Activated naive CD8-positive, alpha-beta T cell treated with anti-CD3 and anti-CD28 coated beads, Interleukin-2, amount 50 U/mL, for 24 hours (primary cell): ENCODE data around the gene SGSH.
A peak's percentile ranks its signal among the peaks of the same experiment; 100 is the strongest.

Experiments used
- ATAC-seq: fragments of 150-1000 bp; cut with Tn5 transposase; one replicate; pipeline ENCODE4 v1.10.0; 2021
- DNase-seq: peaks from one replicate; pipeline ENCODE4 v3.0.0; 2021
- H3K27ac Mint-ChIP-seq: one replicate; pipeline ENCODE4 v1.8.0; 2021; ENCODE audit warnings: mild to moderate bottlenecking, mixed read lengths
- H3K27me3 Mint-ChIP-seq: one replicate; pipeline ENCODE4 v1.8.0; 2021; ENCODE audit warnings: mixed read lengths
- H3K36me3 Mint-ChIP-seq: one replicate; pipeline ENCODE4 v1.8.0; 2021; ENCODE audit warnings: low read depth, mixed read lengths
- H3K4me1 Mint-ChIP-seq: one replicate; pipeline ENCODE4 v1.8.0; 2021; ENCODE audit warnings: mixed read lengths
- H3K4me3 Mint-ChIP-seq: one replicate; pipeline ENCODE4 v1.8.0; 2021; ENCODE audit warnings: mild to moderate bottlenecking, moderate library complexity, mixed read lengths
- H3K9me3 Mint-ChIP-seq: one replicate; pipeline ENCODE4 v1.8.0; 2021; ENCODE audit warnings: mixed read lengths

The SGSH gene

GRCh38 chr17:80198144-80198661 is 21.9 kb downstream of the SGSH start:
- DNase-seq (no peak), ATAC-seq (no peak)
- Mint-ChIP-seq H3K27me3 (no peaks in the 10 kb centered on the region), H3K4me3 (no peak overlapping the region), H3K27ac (no peak overlapping the region), H3K36me3 (no peaks in the 10 kb centered on the region), H3K4me1 (no peaks in the 10 kb centered on the region), H3K9me3 (no peaks in the 10 kb centered on the region)

- Mint-ChIP-seq H3K9me3 (no peaks in the 10 kb centered on the region), H3K4me1 (no peaks in the 10 kb centered on the region), H3K4me3 (no peak overlapping the region), H3K36me3 (no peaks in the 10 kb centered on the region), H3K27ac (no peak overlapping the region), H3K27me3 (peaks cover 5% of the 10 kb centered on the region)
- ATAC-seq (no peak), DNase-seq (no peak)
Measured at GRCh38 chr17:80196652-80197051, 23.5 kb downstream of the SGSH start.

- Mint-ChIP-seq H3K27me3 (peaks cover 6% of the 10 kb centered on the region), H3K27ac (peak overlapping the region; percentile 31), H3K36me3 (no peaks in the 10 kb centered on the region), H3K9me3 (no peaks in the 10 kb centered on the region), H3K4me1 (no peaks in the 10 kb centered on the region), H3K4me3 (no peak overlapping the region)
- peak; percentile 64 for DNase-seq
- no peak for ATAC-seq
Measured at GRCh38 chr17:80195671-80196529, 24.2 kb downstream of the SGSH start.

DNA sequence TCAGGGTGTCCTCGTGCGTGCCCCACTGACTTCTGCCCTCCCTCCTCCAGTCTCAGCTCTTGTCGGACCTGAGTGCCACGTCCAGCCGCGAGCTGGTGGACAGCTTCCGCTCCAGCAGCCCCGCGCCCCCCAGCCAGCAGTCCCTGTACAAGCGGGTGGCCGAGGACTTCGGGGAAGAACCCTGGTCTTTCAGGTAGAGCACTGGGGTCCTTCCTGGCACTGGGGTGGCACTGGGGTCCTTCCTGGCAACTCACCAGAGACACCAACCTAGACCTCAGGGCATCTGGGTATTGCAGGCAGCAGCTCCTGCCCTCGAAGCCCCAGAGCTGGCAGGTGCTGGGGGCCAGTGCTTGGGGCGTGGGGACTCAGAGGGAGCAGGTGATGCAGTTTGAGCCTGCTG is 25.0 kb downstream of the SGSH start:
- H3K27ac Mint-ChIP-seq, result no peak overlapping the region
- no peak for ATAC-seq

DNA sequence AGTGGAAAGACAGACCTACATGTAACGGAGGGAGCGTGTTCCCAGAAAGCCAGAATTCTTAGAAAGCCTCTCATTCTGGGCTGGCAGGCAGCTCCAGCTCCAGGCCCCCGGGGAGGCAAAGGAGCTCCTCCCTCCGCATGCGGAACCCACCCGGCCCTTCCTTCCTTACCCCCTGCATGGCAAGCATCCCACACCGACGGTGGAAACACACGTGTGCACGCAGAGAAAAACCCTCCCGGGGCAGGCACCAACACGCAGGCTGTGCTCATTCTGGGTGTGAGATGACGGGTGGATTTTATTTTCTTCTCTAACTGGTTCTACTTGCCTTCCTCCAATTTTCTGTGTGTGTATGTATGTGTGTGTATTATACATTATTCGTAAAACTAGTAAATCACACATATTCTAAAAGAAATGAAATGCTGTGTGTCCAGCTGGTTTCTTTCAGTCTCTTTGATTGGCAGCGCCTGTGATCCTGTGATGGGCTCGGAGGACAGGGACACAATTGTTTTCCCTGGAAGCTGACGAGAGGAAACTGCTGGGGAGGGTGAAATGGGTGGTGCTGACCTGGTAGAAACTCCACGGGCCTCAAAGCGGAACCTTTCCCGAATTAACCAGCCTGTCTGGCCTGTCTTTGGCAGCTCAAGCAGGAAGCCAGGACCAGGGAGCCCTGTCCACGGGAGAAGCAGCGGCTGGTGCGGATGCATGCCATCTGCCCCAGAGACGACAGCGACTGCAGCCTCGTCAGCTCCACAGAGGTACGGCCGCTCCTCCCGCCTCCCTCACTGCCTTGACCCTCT is 28.1 kb downstream of the SGSH start:
- no peaks in the 10 kb centered on the region for H3K36me3 Mint-ChIP-seq
- no peak overlapping the region for H3K4me3 Mint-ChIP-seq
- DNase-seq (no peak), ATAC-seq (no peak)
- no peak overlapping the region for H3K27ac Mint-ChIP-seq
- H3K4me1 Mint-ChIP-seq, result no peaks in the 10 kb centered on the region
- no peaks in the 10 kb centered on the region for H3K9me3 Mint-ChIP-seq
- peaks cover 8% of the 10 kb centered on the region for H3K27me3 Mint-ChIP-seq

More for the DNA sequence above, 25.0 kb downstream of the SGSH start:
- H3K27me3 Mint-ChIP-seq, result peaks cover 6% of the 10 kb centered on the region
- H3K9me3 Mint-ChIP-seq, result no peaks in the 10 kb centered on the region
- DNase-seq, result no peak
- H3K4me3 Mint-ChIP-seq, result no peak overlapping the region
- no peaks in the 10 kb centered on the region for H3K4me1 Mint-ChIP-seq
- H3K36me3 Mint-ChIP-seq, result no peaks in the 10 kb centered on the region

GRCh38 chr17:80191192-80191591 is 28.9 kb downstream of the SGSH start:
- no peak overlapping the region for H3K4me3 Mint-ChIP-seq
- DNase-seq (no peak), ATAC-seq (no peak)
- H3K27ac Mint-ChIP-seq, result no peak overlapping the region
- H3K9me3 Mint-ChIP-seq, result no peaks in the 10 kb centered on the region
- H3K4me1 Mint-ChIP-seq, result no peaks in the 10 kb centered on the region
- peaks cover 8% of the 10 kb centered on the region for H3K27me3 Mint-ChIP-seq
- H3K36me3 Mint-ChIP-seq, result no peaks in the 10 kb centered on the region

DNA sequence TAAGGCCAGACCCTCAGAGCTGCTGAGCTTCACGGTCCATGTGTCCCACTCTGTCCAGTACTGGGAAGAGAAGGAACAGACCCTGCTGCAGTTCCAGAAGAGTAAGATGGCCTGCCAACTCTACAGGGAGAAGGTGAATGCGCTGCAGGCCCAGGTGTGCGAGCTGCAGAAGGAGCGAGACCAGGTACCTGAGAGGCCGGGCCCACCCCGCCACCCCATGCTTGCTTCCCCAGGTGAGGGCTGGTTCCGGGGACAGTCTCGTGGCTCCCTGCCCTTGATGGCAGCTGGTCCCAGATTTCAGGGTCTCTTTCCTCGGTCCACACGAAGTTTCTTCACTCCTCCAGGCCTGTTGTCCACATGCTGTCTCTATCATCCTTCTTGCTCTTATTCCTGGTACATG is 29.4 kb downstream of the SGSH start:
- Mint-ChIP-seq H3K27ac (no peak overlapping the region), H3K27me3 (peaks cover 8% of the 10 kb centered on the region), H3K9me3 (no peaks in the 10 kb centered on the region), H3K4me1 (no peaks in the 10 kb centered on the region), H3K36me3 (no peaks in the 10 kb centered on the region), H3K4me3 (no peak overlapping the region)
- ATAC-seq (no peak), DNase-seq (no peak)

GRCh38 chr17:80189611-80190010 is 30.5 kb downstream of the SGSH start:
- H3K27me3 Mint-ChIP-seq, result peaks cover 8% of the 10 kb centered on the region
- no peaks in the 10 kb centered on the region for H3K36me3 Mint-ChIP-seq
- no peaks in the 10 kb centered on the region for H3K9me3 Mint-ChIP-seq
- no peak overlapping the region for H3K4me3 Mint-ChIP-seq
- no peaks in the 10 kb centered on the region for H3K4me1 Mint-ChIP-seq
- no peak for ATAC-seq
- H3K27ac Mint-ChIP-seq, result no peak overlapping the region
- no peak for DNase-seq

DNA sequence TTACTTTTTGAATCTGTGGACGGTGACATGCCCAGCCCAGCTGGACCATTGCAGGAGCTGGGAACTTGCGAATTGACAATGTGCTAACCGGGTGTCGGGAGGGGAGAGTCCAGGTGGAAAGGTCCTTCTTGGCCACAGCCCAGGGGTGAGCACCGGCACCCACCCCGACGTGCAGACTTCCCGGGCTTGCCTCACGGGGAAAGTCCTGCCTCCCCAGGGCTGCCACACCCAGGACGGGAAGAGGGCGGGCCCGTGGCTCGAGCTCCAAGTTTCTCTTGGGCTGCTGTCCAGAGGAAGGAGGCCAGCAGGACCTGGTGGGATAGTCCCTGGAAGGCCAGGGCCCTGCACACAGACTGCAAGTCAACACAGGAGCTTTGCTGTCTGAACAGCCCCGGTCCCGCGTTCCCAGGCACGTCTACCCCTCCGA is 32.6 kb downstream of the SGSH start:
- no peak for DNase-seq
- Mint-ChIP-seq H3K27ac (no peak overlapping the region), H3K36me3 (no peaks in the 10 kb centered on the region), H3K4me3 (no peak overlapping the region), H3K27me3 (peaks cover 8% of the 10 kb centered on the region), H3K9me3 (no peaks in the 10 kb centered on the region), H3K4me1 (no peaks in the 10 kb centered on the region)
- ATAC-seq, result no peak

- peaks cover 8% of the 10 kb centered on the region for H3K27me3 Mint-ChIP-seq
- no peak overlapping the region for H3K4me3 Mint-ChIP-seq
- ATAC-seq (no peak), DNase-seq (no peak)
- no peaks in the 10 kb centered on the region for H3K4me1 Mint-ChIP-seq
- H3K9me3 Mint-ChIP-seq, result no peaks in the 10 kb centered on the region
- no peaks in the 10 kb centered on the region for H3K36me3 Mint-ChIP-seq
- no peak overlapping the region for H3K27ac Mint-ChIP-seq
Measured at GRCh38 chr17:80187090-80187489, 33.0 kb downstream of the SGSH start.

GRCh38 chr17:80185968-80186367 is 34.2 kb downstream of the SGSH start:
- H3K27ac Mint-ChIP-seq, result no peak overlapping the region
- peaks cover 2% of the 10 kb centered on the region for H3K27me3 Mint-ChIP-seq
- ATAC-seq (no peak), DNase-seq (no peak)
- no peaks in the 10 kb centered on the region for H3K4me1 Mint-ChIP-seq
- H3K36me3 Mint-ChIP-seq, result no peaks in the 10 kb centered on the region
- H3K4me3 Mint-ChIP-seq, result no peak overlapping the region
- H3K9me3 Mint-ChIP-seq, result no peaks in the 10 kb centered on the region

GRCh38 chr17:80184423-80184714 is 35.8 kb downstream of the SGSH start:
- Mint-ChIP-seq H3K4me1 (no peaks in the 10 kb centered on the region), H3K9me3 (no peaks in the 10 kb centered on the region), H3K27me3 (peaks cover 2% of the 10 kb centered on the region), H3K4me3 (no peak overlapping the region), H3K27ac (no peak overlapping the region), H3K36me3 (no peaks in the 10 kb centered on the region)
- DNase-seq (no peak), ATAC-seq (no peak)

DNA sequence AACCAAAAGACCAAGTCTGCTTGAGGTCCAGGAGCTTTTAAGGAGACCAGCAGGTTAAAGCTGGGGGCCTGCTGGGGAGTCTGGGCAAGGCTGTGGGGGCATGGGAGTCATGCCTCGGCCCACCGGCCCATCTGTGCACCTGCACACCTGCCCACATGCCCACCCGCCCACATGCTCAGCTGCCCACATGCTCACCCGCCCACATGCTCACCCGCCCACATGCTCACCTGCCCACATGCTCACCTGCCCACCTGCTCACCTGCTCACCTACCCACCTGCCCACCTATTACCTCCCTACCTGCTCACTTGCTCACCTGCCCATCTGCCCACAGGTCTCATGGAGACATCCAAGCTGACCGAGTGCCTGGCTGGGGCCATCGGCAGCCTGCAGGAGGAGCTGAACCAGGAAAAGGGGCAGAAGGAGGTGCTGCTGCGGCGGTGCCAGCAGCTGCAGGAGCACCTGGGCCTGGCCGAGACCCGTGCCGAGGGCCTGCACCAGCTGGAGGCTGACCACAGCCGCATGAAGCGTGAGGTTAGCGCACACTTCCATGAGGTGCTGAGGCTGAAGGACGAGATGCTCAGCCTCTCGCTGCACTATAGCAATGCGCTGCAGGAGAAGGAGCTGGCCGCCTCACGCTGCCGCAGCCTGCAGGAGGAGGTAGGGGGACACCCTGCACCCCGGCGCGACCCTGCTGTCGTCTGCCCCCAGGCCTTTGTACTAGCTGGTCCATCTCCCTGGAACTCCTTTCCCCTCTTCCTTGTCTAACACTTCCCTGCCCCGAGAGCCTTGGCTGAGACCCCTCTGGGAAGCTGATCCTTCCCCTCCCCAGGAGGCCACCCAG is 36.3 kb downstream of the SGSH start:
- no peak for ATAC-seq
- no peaks in the 10 kb centered on the region for H3K9me3 Mint-ChIP-seq
- H3K4me1 Mint-ChIP-seq, result no peaks in the 10 kb centered on the region
- H3K4me3 Mint-ChIP-seq, result no peak overlapping the region
- no peak overlapping the region for H3K27ac Mint-ChIP-seq
- no peak for DNase-seq
- peaks cover 2% of the 10 kb centered on the region for H3K27me3 Mint-ChIP-seq
- no peaks in the 10 kb centered on the region for H3K36me3 Mint-ChIP-seq

DNA sequence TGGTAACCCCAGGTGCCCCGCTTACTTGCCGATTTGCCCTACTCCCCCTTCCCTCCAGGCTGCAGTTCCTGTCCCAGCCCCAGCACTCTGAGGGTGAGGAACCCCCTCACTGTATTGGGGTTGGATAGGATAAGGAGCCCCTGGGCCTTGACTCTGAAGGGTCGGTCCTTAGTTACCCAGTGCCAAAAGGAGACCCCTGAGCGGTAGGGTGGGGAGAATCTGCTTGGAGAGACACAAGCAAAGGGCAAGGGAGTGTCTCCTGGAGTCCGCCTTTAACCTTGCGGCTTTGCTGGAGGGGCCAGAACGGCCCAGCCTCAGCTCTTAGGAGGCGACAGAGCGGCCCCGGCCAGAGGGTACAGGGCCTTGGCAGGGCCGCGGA is 37.3 kb downstream of the SGSH start:
- H3K27me3 Mint-ChIP-seq, result peaks cover 2% of the 10 kb centered on the region
- H3K9me3 Mint-ChIP-seq, result no peaks in the 10 kb centered on the region

More for the DNA sequence above, 37.3 kb downstream of the SGSH start:
- Mint-ChIP-seq H3K36me3 (no peaks in the 10 kb centered on the region), H3K27ac (no peak overlapping the region), H3K4me3 (no peak overlapping the region), H3K4me1 (no peaks in the 10 kb centered on the region)
- DNase-seq (no peak), ATAC-seq (no peak)
